Brain microvascular endothelial cell (primary cell): ENCODE data around the gene ZBTB48.
A peak's percentile ranks its signal among the peaks of the same experiment; 100 is the strongest.

Experiments used
- DNase-seq: peaks from one replicate; pipeline ENCODE4 v3.0.0-alpha.2; 2020
- H3K27ac ChIP-seq: fragments of 250-450 bp; sonication (Bioruptor Pico); 2 replicates; pipeline ENCODE4 v1.5.1; 2020; ENCODE audit warnings: mild to moderate bottlenecking, moderate library complexity
- H3K27me3 ChIP-seq: fragments of 250-450 bp; sonication (Bioruptor Pico); replicated peaks from 2 replicates; pipeline ENCODE4 v1.5.1; 2020; ENCODE audit warnings: mild to moderate bottlenecking
- H3K36me3 ChIP-seq: fragments of 250-450 bp; sonication (Bioruptor Pico); replicated peaks from 2 replicates; pipeline ENCODE4 v1.5.1; 2020; ENCODE audit warnings: mild to moderate bottlenecking
- H3K4me3 ChIP-seq: 2 replicates; pipeline ENCODE4 v1.5.1; 2011; ENCODE audit warnings: low read depth, mild to moderate bottlenecking, control low read depth, low read length, moderate library complexity
- in situ Hi-C: cut with HindIII; loops from 2 replicates; pipeline ENCODE4 v1.10.0; 2017; ENCODE audit warnings: low sequenced_read_pairs, low pct_ligation_motif_present
- TF ChIP-seq, protein P1 (sequence below): IDR thresholded peaks from 2 replicates; pipeline ENCODE4 v1.5.1; 2011; ENCODE audit warnings: low read depth, mild to moderate bottlenecking, moderate library complexity, low read length, control low read depth, inconsistent platforms; ENCODE audit errors: missing control alignments

ZBTB48 gene

DNA sequence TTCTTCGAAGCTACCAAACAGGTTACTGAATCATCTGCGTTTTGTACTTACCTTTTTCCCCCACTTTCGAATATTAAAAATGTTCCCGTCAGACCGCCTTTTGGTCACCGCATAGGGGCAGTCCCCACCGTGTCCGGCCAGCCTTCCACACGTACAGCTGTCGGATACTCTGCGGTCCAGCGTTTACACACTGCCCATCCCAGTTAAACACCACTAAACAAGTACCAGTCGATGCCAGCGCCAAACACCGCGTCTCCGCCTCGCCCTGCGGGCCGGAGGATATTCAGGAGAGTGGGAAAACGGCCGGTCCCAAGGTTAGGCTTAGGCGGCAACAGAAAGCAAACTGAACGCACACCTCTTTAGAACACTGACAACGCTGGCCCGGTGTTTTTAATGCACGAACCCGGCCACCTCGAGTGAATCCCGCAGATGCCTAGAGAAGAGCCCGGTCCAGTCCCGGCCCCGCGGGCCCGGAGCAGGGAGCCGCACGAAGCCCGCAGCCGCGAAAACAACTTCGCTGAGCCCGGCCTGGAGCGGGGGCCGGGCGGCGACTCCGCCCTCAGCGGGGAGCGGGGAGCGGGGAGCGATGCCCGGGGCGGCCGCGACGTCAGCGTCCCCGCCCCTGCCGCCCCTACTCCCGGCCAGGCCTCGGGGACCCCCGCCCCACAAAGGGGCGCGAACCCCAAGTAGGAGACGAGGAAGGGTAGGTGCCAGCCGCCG is 33.0 kb downstream of the ZBTB48 start:
- Histone ChIP-seq H3K4me3 (peak overlapping the region; percentile 74), H3K36me3 (peaks cover 5% of the 10 kb centered on the region), H3K27ac (peak overlapping the region; percentile 86), H3K27me3 (no peaks in the 10 kb centered on the region)
- TF ChIP-seq, protein P1, sequence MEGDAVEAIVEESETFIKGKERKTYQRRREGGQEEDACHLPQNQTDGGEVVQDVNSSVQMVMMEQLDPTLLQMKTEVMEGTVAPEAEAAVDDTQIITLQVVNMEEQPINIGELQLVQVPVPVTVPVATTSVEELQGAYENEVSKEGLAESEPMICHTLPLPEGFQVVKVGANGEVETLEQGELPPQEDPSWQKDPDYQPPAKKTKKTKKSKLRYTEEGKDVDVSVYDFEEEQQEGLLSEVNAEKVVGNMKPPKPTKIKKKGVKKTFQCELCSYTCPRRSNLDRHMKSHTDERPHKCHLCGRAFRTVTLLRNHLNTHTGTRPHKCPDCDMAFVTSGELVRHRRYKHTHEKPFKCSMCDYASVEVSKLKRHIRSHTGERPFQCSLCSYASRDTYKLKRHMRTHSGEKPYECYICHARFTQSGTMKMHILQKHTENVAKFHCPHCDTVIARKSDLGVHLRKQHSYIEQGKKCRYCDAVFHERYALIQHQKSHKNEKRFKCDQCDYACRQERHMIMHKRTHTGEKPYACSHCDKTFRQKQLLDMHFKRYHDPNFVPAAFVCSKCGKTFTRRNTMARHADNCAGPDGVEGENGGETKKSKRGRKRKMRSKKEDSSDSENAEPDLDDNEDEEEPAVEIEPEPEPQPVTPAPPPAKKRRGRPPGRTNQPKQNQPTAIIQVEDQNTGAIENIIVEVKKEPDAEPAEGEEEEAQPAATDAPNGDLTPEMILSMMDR, result no peak
- peak; percentile 27 for DNase-seq
- in situ Hi-C loops, result no loop called here

DNA sequence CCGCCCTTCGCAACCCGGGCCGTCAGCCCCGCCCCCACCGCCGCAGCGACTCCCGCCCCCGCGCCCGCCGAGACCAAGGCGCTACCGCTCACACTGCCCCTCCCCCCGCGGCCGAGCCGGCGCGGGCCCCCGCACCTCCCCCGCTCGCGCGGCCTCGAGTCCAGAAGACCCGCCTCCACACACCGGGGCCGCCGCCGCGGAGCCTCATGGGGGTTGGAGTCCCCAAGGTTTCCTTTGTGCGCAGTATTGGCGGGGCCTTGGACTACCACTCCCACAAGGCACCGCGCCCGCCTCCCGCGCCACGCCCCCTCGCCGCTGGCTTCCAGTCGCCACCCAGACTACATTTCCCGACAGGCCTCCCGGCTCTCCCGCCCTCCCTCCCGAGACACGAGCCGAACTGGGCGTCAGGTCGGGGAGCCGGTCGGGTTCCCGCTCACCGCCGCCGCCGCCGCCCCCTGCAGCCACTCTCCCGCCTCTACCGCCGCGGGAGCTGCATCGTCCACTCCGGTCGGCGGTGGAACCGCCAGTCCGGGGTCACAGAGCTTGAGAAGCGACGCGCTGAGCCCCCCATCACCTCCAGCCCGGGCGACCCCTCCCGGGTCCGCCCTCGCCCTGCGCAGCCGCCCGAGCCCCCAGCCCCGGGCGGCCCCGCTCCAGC is 33.7 kb downstream of the ZBTB48 start, which contains the start of gene PHF13:
PHF13 (plus strand) TSS at position 371 of the 658 bp plus-strand sequence. CDS start 336 bp downstream, outside the sequence.
- in situ Hi-C loops, result no loop called here
- peak within 1 kb of the TSS; percentile 74 for H3K4me3 ChIP-seq
- TF ChIP-seq, protein P1, result no peak
- H3K27ac ChIP-seq, result peak within 1 kb of the TSS; percentile 86
- H3K36me3 ChIP-seq, result peaks cover 6% of the 10 kb centered on the region
- no peaks in the 10 kb centered on the region for H3K27me3 ChIP-seq
- peak; percentile 99 for DNase-seq

DNA sequence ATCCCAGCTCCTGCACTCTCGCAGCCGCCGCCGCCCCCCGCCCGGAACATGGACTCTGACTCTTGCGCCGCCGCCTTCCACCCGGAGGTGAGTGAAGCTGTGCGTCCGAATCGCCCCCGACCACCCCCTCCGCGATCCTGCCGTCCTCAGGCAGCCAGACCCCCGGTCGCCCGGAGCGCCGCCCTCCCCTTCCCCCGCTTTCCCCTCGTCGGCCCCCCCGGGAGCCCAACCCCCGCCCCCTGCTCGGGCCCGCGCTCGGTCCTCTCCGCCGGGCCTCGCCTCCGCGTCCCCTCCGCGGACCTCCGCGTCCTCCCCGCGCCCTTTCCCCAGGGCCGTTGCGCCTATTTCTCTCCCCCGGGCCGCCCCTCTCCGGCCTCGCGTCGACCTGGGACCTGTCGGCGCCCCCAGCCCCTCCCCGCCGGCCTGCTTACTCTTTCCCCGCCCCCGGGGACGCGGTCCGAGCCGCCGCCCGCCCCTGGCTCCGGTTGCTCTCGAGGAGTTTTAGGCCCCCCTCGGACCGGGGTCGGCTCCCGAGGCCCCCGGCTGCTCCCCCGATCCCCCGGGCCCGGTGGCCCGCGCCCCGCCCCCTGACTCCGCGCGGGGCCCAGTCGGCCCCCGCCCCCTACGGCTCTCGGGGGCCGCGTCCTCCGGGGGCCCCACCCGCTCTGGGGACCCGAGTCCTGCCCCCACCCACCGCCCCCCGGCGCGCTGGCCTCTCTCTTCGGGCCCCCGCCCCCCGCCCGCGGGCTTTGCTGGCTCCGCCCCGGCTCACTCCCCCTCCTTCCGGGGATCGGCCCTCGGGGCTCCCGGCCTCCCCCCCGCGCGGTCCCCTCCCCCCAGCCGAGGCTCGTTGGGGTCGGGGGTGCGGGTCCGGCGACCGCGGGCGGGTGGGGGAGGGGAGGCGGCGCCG is 34.5 kb downstream of the ZBTB48 start:
- DNase-seq, result no peak

DNA sequence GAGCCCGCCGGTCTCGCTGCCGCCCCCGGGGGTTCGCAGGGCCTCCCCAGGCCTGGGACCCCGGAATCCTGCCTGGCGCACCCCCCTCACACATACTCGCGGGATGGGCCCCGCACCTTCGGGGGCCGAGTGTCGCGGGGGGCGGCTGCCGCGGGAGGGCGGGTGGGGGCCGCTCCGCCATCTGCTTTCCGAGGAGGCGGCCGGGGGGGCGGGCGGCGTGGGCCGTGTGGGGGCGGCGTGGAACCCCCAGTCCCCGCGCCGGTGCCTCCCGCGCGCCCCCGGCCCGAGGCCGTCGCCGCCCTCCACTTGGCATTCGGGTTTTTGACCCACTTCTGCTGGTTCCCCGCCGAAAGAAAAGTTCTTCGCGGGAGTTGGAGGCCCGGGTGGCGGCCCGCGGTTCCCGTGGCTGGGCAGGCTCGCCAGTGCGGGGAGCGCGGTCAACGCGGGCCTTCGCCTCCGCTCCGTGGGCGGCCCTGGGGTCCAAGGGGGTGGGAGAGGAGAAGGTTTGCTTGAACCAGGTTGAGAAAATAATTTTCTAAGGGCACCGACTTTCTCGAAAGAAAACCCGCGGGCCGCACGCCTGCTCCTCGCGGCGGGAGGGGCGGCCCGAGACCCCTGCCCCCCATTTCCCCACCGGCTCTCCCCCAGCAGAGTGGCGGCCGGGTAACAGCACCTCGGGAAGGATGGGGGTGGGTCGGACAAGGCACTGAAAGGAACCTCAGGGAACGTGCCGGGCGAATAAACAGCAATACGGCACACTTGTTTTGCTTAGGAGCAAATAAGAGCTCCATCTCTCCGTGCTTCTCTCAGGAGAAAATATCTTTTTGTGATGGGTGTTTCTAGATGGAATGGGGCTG is 35.4 kb downstream of the ZBTB48 start:
- H3K27ac ChIP-seq, result no peak overlapping the region
- no peak for DNase-seq
- in situ Hi-C loops, result no loop called here

More for the DNA sequence above, 34.5 kb downstream of the ZBTB48 start:
- Histone ChIP-seq H3K27me3 (no peaks in the 10 kb centered on the region), H3K36me3 (peaks cover 8% of the 10 kb centered on the region), H3K27ac (peak overlapping the region; percentile 43), H3K4me3 (peak overlapping the region; percentile 72)
- in situ Hi-C loops, result no loop called here
- TF ChIP-seq, protein P1, result no peak

DNA sequence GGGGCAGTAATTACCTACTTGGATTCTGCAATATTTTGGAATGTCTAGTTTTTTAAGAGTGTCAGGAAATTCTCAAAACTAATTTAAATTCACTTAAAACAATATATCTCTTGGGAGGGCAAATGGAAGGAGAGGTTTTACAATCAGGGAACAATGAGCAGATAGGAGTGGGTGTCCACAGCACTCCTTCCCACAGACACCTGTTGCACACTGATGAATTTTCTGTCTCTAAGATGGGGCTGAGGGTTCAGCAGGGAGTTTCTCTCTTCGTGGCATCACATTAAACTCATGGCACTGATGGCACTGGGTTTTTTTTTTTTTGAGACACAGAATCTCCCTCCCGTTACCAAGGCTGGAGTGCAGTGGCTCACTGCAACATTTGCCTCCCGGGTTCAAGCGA is 39.3 kb downstream of the ZBTB48 start:
- Histone ChIP-seq H3K4me3 (no peak overlapping the region), H3K36me3 (peaks cover 43% of the 10 kb centered on the region), H3K27ac (no peak overlapping the region), H3K27me3 (no peaks in the 10 kb centered on the region)
- TF ChIP-seq, protein P1, result no peak
- no peak for DNase-seq
- in situ Hi-C loops, result no loop called here

More for the DNA sequence above, 35.4 kb downstream of the ZBTB48 start:
- TF ChIP-seq, protein P1, result no peak
- peaks cover 17% of the 10 kb centered on the region for H3K36me3 ChIP-seq
- H3K27me3 ChIP-seq, result no peaks in the 10 kb centered on the region
- peak overlapping the region; percentile 72 for H3K4me3 ChIP-seq
